H1 (cell line): ENCODE data around the gene PPM1L. TPM values are rescaled to one million over a fixed set of nuclear protein-coding genes. Genes with fewer than 3 reads are reported as not detected.

ENCODE experiments used
- CTCF ChIA-PET: fragments of 300-600 bp; sonication (Branson Sonifier 250); formaldehyde crosslinking; loops from one replicate; lab custom pipeline; 2021; ENCODE audit not compliant: partially characterized antibody; lab: Charles Lee
- POLR2A ChIA-PET: fragments of 300-600 bp; sonication (Branson Sonifier 250); formaldehyde crosslinking; loops from one replicate; lab custom pipeline; 2021; ENCODE audit warnings: inconsistent platforms; ENCODE audit not compliant: partially characterized antibody; lab: Charles Lee
- DNase-seq, 2 experiments: peaks; one replicate each; pipeline versions ENCODE4 v3.0.0 to v3.0.0-alpha.2; 2010 to 2022; ENCODE audit warnings: low spot score in 2 of 2, low read depth in 1 of 2, mixed read lengths in 1 of 2
- FAIRE-seq: peaks from 2 replicates; lab custom pipeline; 2011; peaks lifted over from hg19 to GRCh38; lab: Jason Lieb, UNC
- H2AFZ ChIP-seq: 2 replicates; pipeline ENCODE4 v1.8.1; 2012; ENCODE audit warnings: low read length, inconsistent platforms
- H2AK5ac ChIP-seq: 2 replicates; pipeline ENCODE4 v1.6.1; 2013; ENCODE audit warnings: low read depth, low read length
- H2BK120ac ChIP-seq: replicated peaks from 2 replicates; pipeline ENCODE3; 2013; ENCODE audit warnings: low read depth, low read length, inconsistent platforms
- H2BK12ac ChIP-seq: 2 replicates; pipeline ENCODE4 v1.6.1; 2013; ENCODE audit warnings: low read depth, low read length
- H2BK15ac ChIP-seq: 2 replicates; pipeline ENCODE4 v1.6.1; 2013; ENCODE audit warnings: low read length
- H2BK20ac ChIP-seq: 2 replicates; pipeline ENCODE4 v1.6.1; 2013; ENCODE audit warnings: low read length
- H2BK5ac ChIP-seq: 2 replicates; pipeline ENCODE4 v1.6.1; 2013; ENCODE audit warnings: low read depth, low read length
- H3K14ac ChIP-seq: 2 replicates; pipeline ENCODE4 v1.6.1; 2013; ENCODE audit warnings: inconsistent platforms; ENCODE audit not compliant: insufficient read length
- H3K18ac ChIP-seq: 2 replicates; pipeline ENCODE4 v1.6.1; 2013; ENCODE audit warnings: low read length; ENCODE audit errors: extremely low read depth
- H3K23ac ChIP-seq: 2 replicates; pipeline ENCODE4 v1.6.1; 2013; ENCODE audit warnings: inconsistent platforms; ENCODE audit not compliant: insufficient read length
- H3K23me2 ChIP-seq: 2 replicates; pipeline ENCODE4 v1.6.1; 2013; ENCODE audit warnings: low read depth, low read length
- H3K27ac ChIP-seq: 2 replicates; pipeline ENCODE4 v1.6.1; 2011; ENCODE audit warnings: low read depth, low read length, inconsistent platforms
- H3K27me3 ChIP-seq, 4 experiments: replicated peaks in 1 of 4; 1 replicate in 1 of 4; 2 replicates in 3 of 4; pipeline versions ENCODE4 v1.6.1 to v1.8.1; 2011 to 2013; ENCODE audit warnings: low read length in 3 of 4, mild to moderate bottlenecking in 3 of 4, inconsistent platforms in 2 of 4, mixed read lengths in 2 of 4, moderate library complexity in 1 of 4; ENCODE audit not compliant: control insufficient read depth in 3 of 4, insufficient read depth in 3 of 4; ENCODE audit errors: extremely low read depth in 1 of 4
- H3K36me3 ChIP-seq, 4 experiments: 2 replicates each; pipeline versions ENCODE4 v1.6.1 to v1.8.1; 2011 to 2013; ENCODE audit warnings: mild to moderate bottlenecking in 4 of 4, low read length in 3 of 4, moderate library complexity in 2 of 4, control low read depth in 1 of 4, inconsistent platforms in 1 of 4; ENCODE audit not compliant: insufficient read depth in 4 of 4, control insufficient read depth in 2 of 4
- H3K4ac ChIP-seq: replicated peaks from 2 replicates; pipeline ENCODE3; 2013; ENCODE audit warnings: low read length, low read depth, mixed read lengths, inconsistent platforms; ENCODE audit not compliant: insufficient read length
- H3K4me1 ChIP-seq, 4 experiments: replicated peaks in 1 of 4; 1 replicate in 1 of 4; 2 replicates in 3 of 4; pipeline versions ENCODE4 v1.6.1 to v1.8.1; 2011 to 2013; ENCODE audit warnings: low read length in 3 of 4, inconsistent platforms in 2 of 4, mixed read lengths in 1 of 4; ENCODE audit not compliant: insufficient read depth in 4 of 4, control insufficient read depth in 3 of 4
- H3K4me2 ChIP-seq, 2 experiments: 2 replicates each; pipeline versions ENCODE4 v1.6.1 to v1.8.1; 2011 to 2013; ENCODE audit warnings: low read depth in 2 of 2, low read length in 2 of 2, control low read depth in 1 of 2, inconsistent platforms in 1 of 2, mild to moderate bottlenecking in 1 of 2; ENCODE audit not compliant: insufficient read depth in 1 of 2
- H3K4me3 ChIP-seq, 4 experiments: fragments of 200-600, 300-600 bp in 1 of 4; sonication (generic), shearing (Covaris generic), sonication (Bioruptor Twin) in 1 of 4; 2 replicates each; pipeline versions ENCODE4 v1.5.1 to v1.8.1; 2011 to 2016; ENCODE audit warnings: low read length in 4 of 4, low read depth in 3 of 4, control low read depth in 2 of 4, inconsistent platforms in 2 of 4, mild to moderate bottlenecking in 2 of 4, mixed read lengths in 1 of 4, moderate library complexity in 1 of 4; ENCODE audit not compliant: insufficient read depth in 2 of 4; ENCODE audit errors: extremely low read depth in 1 of 4
- H3K56ac ChIP-seq: replicated peaks from 2 replicates; pipeline ENCODE3; 2013; ENCODE audit warnings: low read depth, mild to moderate bottlenecking, mixed read lengths, low read length, inconsistent platforms; ENCODE audit not compliant: insufficient read length
- H3K79me1 ChIP-seq: 2 replicates; pipeline ENCODE4 v1.6.1; 2013; ENCODE audit warnings: low read depth, low read length, control low read depth
- H3K79me2 ChIP-seq, 2 experiments: 2 replicates each; pipeline versions ENCODE4 v1.6.1 to v1.8.1; 2012 to 2013; ENCODE audit warnings: low read length in 2 of 2, mild to moderate bottlenecking in 2 of 2, inconsistent platforms in 1 of 2; ENCODE audit not compliant: insufficient read depth in 2 of 2, control insufficient read depth in 1 of 2
- H3K9ac ChIP-seq, 4 experiments: replicated peaks in 1 of 4; 1 replicate in 1 of 4; 2 replicates in 3 of 4; pipeline versions ENCODE4 v1.6.1 to v1.8.1; 2011 to 2013; ENCODE audit warnings: low read depth in 3 of 4, low read length in 3 of 4, control low read depth in 2 of 4, mild to moderate bottlenecking in 2 of 4, moderate library complexity in 2 of 4, inconsistent platforms in 1 of 4; ENCODE audit errors: extremely low read depth in 1 of 4
- H3K9me3 ChIP-seq, 2 experiments: 2 replicates each; pipeline versions ENCODE4 v1.6.1 to v1.8.1; 2012 to 2013; ENCODE audit warnings: mild to moderate bottlenecking in 2 of 2, moderate library complexity in 2 of 2, control low read depth in 1 of 2, inconsistent platforms in 1 of 2, low read depth in 1 of 2, low read length in 1 of 2, mixed read lengths in 1 of 2; ENCODE audit not compliant: insufficient read depth in 2 of 2
- H4K20me1 ChIP-seq, 2 experiments: replicated peaks in 1 of 2; 2 replicates each; pipeline versions ENCODE3 to v1.8.1; 2011 to 2013; ENCODE audit warnings: inconsistent platforms in 2 of 2, low read length in 2 of 2, mild to moderate bottlenecking in 1 of 2; ENCODE audit not compliant: insufficient read depth in 2 of 2, control insufficient read depth in 1 of 2
- H4K5ac ChIP-seq: 2 replicates; pipeline ENCODE4 v1.6.1; 2013; ENCODE audit warnings: low read length, low read depth, mixed read lengths, inconsistent platforms; ENCODE audit not compliant: insufficient read length
- H4K8ac ChIP-seq: 2 replicates; pipeline ENCODE4 v1.8.0; 2013; ENCODE audit warnings: mild to moderate bottlenecking, moderate library complexity, low read length, inconsistent platforms; ENCODE audit not compliant: insufficient read depth; ENCODE audit errors: extremely low read depth
- H4K91ac ChIP-seq: replicated peaks from 2 replicates; pipeline ENCODE3; 2013; ENCODE audit warnings: low read length, mixed read lengths, inconsistent platforms; ENCODE audit not compliant: insufficient read length
- RAD21 ChIP-seq, 2 experiments: IDR thresholded peaks in 1 of 2; conservative IDR thresholded peaks in 1 of 2; 2 replicates each; pipeline ENCODE4 v1.6.1; 2011; ENCODE audit warnings: low read depth in 2 of 2, low read length in 2 of 2, improper control_type of control experiment in 1 of 2, inconsistent platforms in 1 of 2, mild to moderate bottlenecking in 1 of 2, moderate library complexity in 1 of 2
- polyA plus RNA-seq, 7 experiments: library from polyadenylated mRNA; depleted of rRNA in 3 of 7; stranded (reverse) in 5 of 7; unstranded in 2 of 7; fragments of >200 nt in 5 of 7; fragments of 200-250 nt in 2 of 7; gene quantifications; 1 replicate in 5 of 7; 2 replicates in 1 of 7; 4 replicates in 1 of 7; pipeline versions ENCODE4 v1.2.1 to v1.2.3, GENCODE V29; 2011 to 2013; ENCODE audit warnings: missing spikeins in 2 of 7, mixed read lengths in 2 of 7
- total RNA-seq: library from RNA; stranded (reverse); fragmentation: NEBNext Ultra II Directional; extraction: Animal tissue kit (Norgen Biotek cat#: 25700); gene quantifications from 2 replicates; pipeline ENCODE4 v1.2.1, GENCODE V29; 2021
- TF ChIP-seq, protein P1 (sequence below): IDR thresholded peaks from 2 replicates; pipeline ENCODE4 v1.6.1; 2012; ENCODE audit warnings: inconsistent platforms
- TF ChIP-seq, protein P2 (sequence below), 3 experiments: IDR thresholded peaks; 1 replicate in 2 of 3; 2 replicates in 1 of 3; pipeline versions ENCODE4 v1.5.1 to v1.6.1; 2011; ENCODE audit warnings: low read length in 3 of 3, mild to moderate bottlenecking in 3 of 3, inconsistent platforms in 2 of 3, low read depth in 1 of 3, moderate library complexity in 1 of 3; ENCODE audit not compliant: insufficient read depth in 1 of 3; ENCODE audit errors: control extremely low read depth in 1 of 3

PPM1L gene
- total and polyA plus RNA-seq, 2 of the 8 experiments (the other 6 are each of a cell fraction or from before 2014, with no cell fraction given), result 2.8 to 18.1 TPM

DNA sequence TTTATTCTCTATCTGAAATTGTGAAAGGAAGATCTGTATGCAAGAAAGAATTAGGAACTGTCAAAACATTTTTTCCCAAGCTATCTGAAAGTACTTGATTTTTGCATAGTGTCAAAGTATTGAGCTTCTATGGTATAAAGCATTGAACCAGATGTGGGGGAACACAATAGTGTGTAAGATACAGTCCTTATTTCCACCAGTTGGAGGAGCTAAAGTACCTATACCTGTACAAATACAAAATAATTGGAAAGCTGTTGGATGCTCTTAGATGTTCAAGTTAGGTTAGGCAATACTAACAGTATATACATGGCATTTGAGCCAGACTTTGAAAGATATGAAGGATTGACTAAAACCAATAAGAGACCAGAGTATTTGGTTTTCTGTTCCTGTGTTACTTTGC, 200.8 kb downstream of the PPM1L start:
- Histone ChIP-seq H3K9ac (no peak overlapping the region), H3K4ac (no peak overlapping the region), H3K79me1 (no peaks in the 10 kb centered on the region), H3K18ac (no peak overlapping the region), H4K8ac (no peak overlapping the region), H4K5ac (no peak overlapping the region), H2BK15ac (no peak overlapping the region), H4K20me1 (no peaks in the 10 kb centered on the region), H3K4me2 (no peak overlapping the region), H3K79me2 (no peaks in the 10 kb centered on the region), H3K23ac (no peak overlapping the region), H4K91ac (no peak overlapping the region), H3K23me2 (no peaks in the 10 kb centered on the region), H2BK5ac (no peak overlapping the region), H2AK5ac (no peak overlapping the region), H3K4me3 (no peak overlapping the region), H3K9me3 (no peaks in the 10 kb centered on the region), H2BK20ac (no peak overlapping the region), H3K56ac (no peak overlapping the region), H3K27me3 (no peaks in the 10 kb centered on the region), H2BK120ac (no peak overlapping the region), H2BK12ac (no peak overlapping the region), H3K14ac (no peak overlapping the region), H3K4me1 (no peaks in the 10 kb centered on the region), H3K36me3 (no peaks in the 10 kb centered on the region), H3K27ac (no peak overlapping the region), H2AFZ (no peak overlapping the region)
- ChIA-PET CTCF (interaction anchor here (0.6 to 2.5 kb wide), 27 partner anchors 9 to 466 kb away, joined by 3 to 15 read pairs (median 4); no protein-coding TSS in a partner anchor), POLR2A (interaction anchor here (1.3 kb wide), 1 partner anchor 16 kb away, joined by 3 read pairs; no protein-coding TSS in a partner anchor)
- TF ChIP-seq RAD21 (IDR thresholded peaks at IDR 0.05 in 1 of 2, conservative IDR thresholded peaks at IDR 0.05 in 1 of 2; ENCODE audit: low read depth in 2 of 2, low read length in 2 of 2), result peak; percentile 58 to 60
- TF ChIP-seq, protein P1, sequence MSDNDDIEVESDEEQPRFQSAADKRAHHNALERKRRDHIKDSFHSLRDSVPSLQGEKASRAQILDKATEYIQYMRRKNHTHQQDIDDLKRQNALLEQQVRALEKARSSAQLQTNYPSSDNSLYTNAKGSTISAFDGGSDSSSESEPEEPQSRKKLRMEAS, result no peak
- TF ChIP-seq, protein P2, sequence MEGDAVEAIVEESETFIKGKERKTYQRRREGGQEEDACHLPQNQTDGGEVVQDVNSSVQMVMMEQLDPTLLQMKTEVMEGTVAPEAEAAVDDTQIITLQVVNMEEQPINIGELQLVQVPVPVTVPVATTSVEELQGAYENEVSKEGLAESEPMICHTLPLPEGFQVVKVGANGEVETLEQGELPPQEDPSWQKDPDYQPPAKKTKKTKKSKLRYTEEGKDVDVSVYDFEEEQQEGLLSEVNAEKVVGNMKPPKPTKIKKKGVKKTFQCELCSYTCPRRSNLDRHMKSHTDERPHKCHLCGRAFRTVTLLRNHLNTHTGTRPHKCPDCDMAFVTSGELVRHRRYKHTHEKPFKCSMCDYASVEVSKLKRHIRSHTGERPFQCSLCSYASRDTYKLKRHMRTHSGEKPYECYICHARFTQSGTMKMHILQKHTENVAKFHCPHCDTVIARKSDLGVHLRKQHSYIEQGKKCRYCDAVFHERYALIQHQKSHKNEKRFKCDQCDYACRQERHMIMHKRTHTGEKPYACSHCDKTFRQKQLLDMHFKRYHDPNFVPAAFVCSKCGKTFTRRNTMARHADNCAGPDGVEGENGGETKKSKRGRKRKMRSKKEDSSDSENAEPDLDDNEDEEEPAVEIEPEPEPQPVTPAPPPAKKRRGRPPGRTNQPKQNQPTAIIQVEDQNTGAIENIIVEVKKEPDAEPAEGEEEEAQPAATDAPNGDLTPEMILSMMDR (IDR thresholded peaks at IDR 0.05; ENCODE audit: control extremely low read depth in 1 of 3, insufficient read depth in 1 of 3, low read depth in 1 of 3, low read length in 3 of 3), result peak in 1 of 3 experiments; percentile 32; a peak in 1 of 4 replicates
- no peak for DNase-seq
- FAIRE-seq, result no peak
